ENCODE results near the gene SF3B4.
"Not testable (repeated sequence)": the region's sequence is repeated elsewhere in the genome, so short reads cannot be mapped to it uniquely, and the experiment has no call there.

The SF3B4 gene

GRCh38 chr1:149965440-149965839 lies 37.8 kb upstream of the SF3B4 start:
- Histone ChIP-seq H3K36me3 (peaks cover 60% of the 10 kb centered on the region), H3K4me1 (no peaks in the 10 kb centered on the region), H3K9me3 (no peaks in the 10 kb centered on the region), H3K27me3 (no peaks in the 10 kb centered on the region), H3K4me3 (ENCODE audit: low read depth, low read length) (no peak overlapping the region)
- DNase-seq = no peak
- no peak for TF ChIP-seq CTCF (IDR thresholded peaks at IDR 0.05; ENCODE audit: low read depth, low read length)

GRCh38 chr1:149963358-149963757 lies 35.8 kb upstream of the SF3B4 start:
- peaks cover 2% of the 10 kb centered on the region; the same call in 1 of the 2 replicates for H3K9me3 ChIP-seq
- peaks cover 67% of the 10 kb centered on the region for H3K36me3 ChIP-seq
- H3K4me1 ChIP-seq = no peaks in the 10 kb centered on the region
- no peak for DNase-seq
- H3K4me3 ChIP-seq (ENCODE audit: low read depth, low read length) = no peak overlapping the region
- no peaks in the 10 kb centered on the region for H3K27me3 ChIP-seq
- TF ChIP-seq CTCF (IDR thresholded peaks at IDR 0.05; ENCODE audit: low read depth, low read length) = no peak

- no peak for TF ChIP-seq CTCF (IDR thresholded peaks at IDR 0.05; ENCODE audit: low read depth, low read length)
- H3K27me3 ChIP-seq = no peaks in the 10 kb centered on the region
- no peaks in the 10 kb centered on the region for H3K4me1 ChIP-seq
- no peak overlapping the region for H3K4me3 ChIP-seq (ENCODE audit: low read depth, low read length)
- no peak for DNase-seq
- peaks cover 5% of the 10 kb centered on the region for H3K9me3 ChIP-seq
- peaks cover 71% of the 10 kb centered on the region for H3K36me3 ChIP-seq
Measured at GRCh38 chr1:149962736-149963135, 35.1 kb upstream of the SF3B4 start.

GRCh38 chr1:149962039-149962647 lies 34.5 kb upstream of the SF3B4 start:
- peak; percentile 50 for DNase-seq
- H3K36me3 ChIP-seq = peaks cover 69% of the 10 kb centered on the region

GRCh38 chr1:149957548-149957947 lies 29.9 kb upstream of the SF3B4 start:
- H3K4me1 ChIP-seq; H3K4me3 ChIP-seq (ENCODE audit: low read depth, low read length); DNase-seq; H3K9me3 ChIP-seq; H3K27me3 ChIP-seq: not testable (repeated sequence)
- peaks cover 38% of the 10 kb centered on the region for H3K36me3 ChIP-seq

More at GRCh38 chr1:149962039-149962647, 34.5 kb upstream of the SF3B4 start:
- Histone ChIP-seq H3K9me3 (peaks cover 7% of the 10 kb centered on the region), H3K4me3 (ENCODE audit: low read depth, low read length) (no peak overlapping the region), H3K27me3 (no peaks in the 10 kb centered on the region), H3K4me1 (no peaks in the 10 kb centered on the region)
- peak; percentile 71 for TF ChIP-seq CTCF (IDR thresholded peaks at IDR 0.05; ENCODE audit: low read depth, low read length)

- no peak for DNase-seq
- TF ChIP-seq CTCF (IDR thresholded peaks at IDR 0.05; ENCODE audit: low read depth, low read length) = no peak
- H3K36me3 ChIP-seq = peaks cover 38% of the 10 kb centered on the region
- no peaks in the 10 kb centered on the region for H3K27me3 ChIP-seq
- no peaks in the 10 kb centered on the region for H3K9me3 ChIP-seq
- H3K4me3 ChIP-seq (ENCODE audit: low read depth, low read length) = no peak overlapping the region
- no peaks in the 10 kb centered on the region for H3K4me1 ChIP-seq
Measured at GRCh38 chr1:149949911-149950310, 22.3 kb upstream of the SF3B4 start.

Data from BE2C (cell line).